Endometrial microvascular endothelial cells (primary cell): ENCODE results near the gene PCED1B. TPM values are rescaled to one million over a fixed set of nuclear protein-coding genes. Genes with fewer than 3 reads are reported as not detected.

Experiments used
- in situ Hi-C: cut with HindIII; loops from 2 replicates; pipeline ENCODE4 v1.10.0; 2017; ENCODE audit warnings: low sequenced_read_pairs, low pct_unique_long_range_greater_than_20kb; ENCODE audit errors: inconsistent ontology term
- total RNA-seq: library from RNA; depleted of rRNA; stranded (reverse); fragments of >200 nt; gene quantifications from one replicate; pipeline ENCODE4 v1.2.3, GENCODE V29; 2015; ENCODE audit errors: inconsistent ontology term

Gene PCED1B
- total RNA-seq, 1 donor from 2014 or later: not detected

DNA sequence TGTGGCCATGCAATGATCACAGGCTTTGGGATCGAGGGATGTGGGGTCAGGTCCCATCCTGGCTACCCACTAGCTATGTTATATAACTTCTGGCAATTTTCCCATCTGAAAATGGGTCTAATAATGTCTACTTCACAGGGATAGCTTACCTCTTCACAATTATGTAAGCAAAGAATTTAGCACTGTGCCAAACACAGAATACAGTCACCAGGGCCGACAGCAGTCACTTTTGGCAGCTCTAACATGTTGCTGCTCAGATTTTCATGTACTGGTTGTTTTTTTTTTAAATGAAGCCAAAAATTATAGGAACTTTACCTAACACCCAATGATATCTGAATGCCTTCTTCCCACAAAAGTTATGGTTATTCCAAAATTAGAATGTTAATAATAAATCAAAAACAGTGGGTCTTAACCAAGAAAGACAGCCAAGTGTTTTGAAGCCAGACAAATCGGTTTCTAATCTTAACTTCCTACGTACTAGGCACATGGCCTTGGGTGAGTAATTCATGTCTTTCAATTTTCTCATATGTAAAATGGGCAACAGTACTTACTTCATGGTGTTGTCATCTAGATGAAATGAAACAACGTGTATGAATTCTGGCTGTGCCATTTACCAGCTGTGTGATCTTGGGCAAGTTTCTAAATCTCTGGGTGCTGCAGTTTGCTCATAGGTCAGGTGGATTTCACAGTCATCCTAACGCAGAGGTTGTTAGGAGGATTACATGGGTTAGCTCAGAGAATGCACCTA is 13.0 kb upstream of the PCED1B start:
- in situ Hi-C loops: no loop called here

DNA sequence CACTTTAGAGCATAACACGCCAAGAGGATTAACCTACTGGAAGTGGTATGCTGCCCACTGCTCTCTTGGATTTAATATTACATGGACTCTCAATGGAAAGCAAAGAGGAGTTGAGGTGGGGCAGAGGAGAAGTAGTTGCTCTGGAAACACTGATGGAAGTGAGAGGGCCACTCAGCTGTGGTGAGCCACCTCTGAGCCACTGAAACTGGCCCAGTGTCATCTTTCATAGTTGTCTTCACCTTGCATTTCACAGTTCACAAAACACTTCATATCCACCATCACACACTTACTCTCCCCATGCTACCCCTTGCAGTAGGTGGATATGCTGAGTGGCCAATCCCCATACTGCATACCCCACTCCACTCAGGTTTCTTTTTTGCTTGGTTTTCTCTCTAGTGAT is 12.2 kb upstream of the PCED1B start:
- in situ Hi-C loops: no loop called here

- in situ Hi-C loops: no loop called here
Observed at GRCh38 chr12:47067771-47068431, 11.5 kb upstream of the PCED1B start.

GRCh38 chr12:47068539-47068938 is 10.9 kb upstream of the PCED1B start:
- in situ Hi-C loops: no loop called here

- in situ Hi-C loops: no loop called here
Observed at GRCh38 chr12:47070310-47070709, 9.1 kb upstream of the PCED1B start.

DNA sequence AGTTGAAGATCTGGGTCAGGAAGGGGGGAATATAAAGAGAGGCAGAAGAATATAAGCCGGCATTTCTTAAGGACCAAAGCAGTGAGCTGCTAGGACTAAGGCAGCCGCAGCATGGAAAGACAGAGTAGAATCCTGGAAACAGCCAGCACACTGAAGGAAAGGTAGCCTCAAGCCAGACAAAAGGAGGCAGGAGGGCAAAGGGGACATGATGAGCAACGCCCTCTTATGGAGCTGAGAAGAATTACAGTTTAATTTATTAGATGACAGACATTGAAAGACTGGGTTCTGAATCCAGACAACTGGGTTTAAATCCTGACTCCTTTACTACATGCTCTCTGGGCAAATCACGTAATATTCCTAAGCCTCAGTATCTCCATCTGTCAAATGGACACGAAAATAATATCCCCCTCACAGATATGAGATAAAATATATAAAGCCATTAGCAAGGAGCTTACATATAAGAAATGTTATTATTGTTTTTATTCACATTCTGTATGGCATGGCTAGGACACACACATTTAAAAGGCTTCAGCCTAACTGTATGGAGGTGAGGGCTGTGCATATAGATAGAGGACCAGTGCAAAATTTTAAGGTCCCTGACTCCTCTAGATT is 8.1 kb upstream of the PCED1B start:
- in situ Hi-C loops: no loop called here

DNA sequence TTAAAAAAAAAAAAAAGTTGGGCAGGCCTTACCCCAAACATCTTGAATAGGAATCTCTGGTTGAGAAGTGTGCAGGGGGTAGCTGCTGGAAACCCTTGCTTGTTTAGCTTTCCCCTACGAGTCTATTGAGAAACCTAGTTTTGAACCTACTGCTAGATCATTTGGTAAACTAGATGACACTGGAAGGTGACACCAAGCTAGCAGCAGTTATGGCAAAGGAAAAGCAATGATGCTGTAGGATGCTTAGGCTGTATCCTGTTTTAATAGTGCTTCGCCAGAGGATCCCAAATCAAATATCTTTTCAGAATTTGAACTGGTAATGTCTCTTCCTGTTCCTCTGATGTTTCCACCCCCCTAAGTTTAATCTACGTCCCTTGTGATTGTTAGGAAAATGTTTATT is 5.5 kb upstream of the PCED1B start:
- in situ Hi-C loops: no loop called here

DNA sequence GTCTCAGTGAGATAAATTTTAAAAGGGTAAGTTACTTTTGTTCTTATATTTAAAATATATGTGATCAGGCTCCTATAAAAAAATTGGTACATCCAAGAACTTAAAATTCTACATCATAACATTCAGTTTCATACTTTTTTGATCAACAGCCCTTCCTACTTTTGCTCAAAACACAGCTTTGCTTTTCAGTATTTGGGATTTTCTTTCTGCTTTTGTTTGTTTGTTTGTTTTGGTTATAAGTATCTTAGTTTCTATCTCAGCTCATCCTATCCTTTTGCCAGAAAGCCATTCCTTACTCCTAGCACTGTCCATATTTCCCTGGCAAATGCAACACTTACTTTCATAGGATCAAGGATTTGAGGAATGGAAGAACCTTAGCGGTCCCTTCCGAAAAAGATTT is 4.7 kb upstream of the PCED1B start:
- in situ Hi-C loops: no loop called here

- in situ Hi-C loops: no loop called here
Observed at GRCh38 chr12:47075192-47076084, 4.0 kb upstream of the PCED1B start.

GRCh38 chr12:47077206-47078085 is 2.0 kb upstream of the PCED1B start:
- in situ Hi-C loops: no loop called here

GRCh38 chr12:47078086-47078395 is 1.4 kb upstream of the PCED1B start:
- in situ Hi-C loops: no loop called here

DNA sequence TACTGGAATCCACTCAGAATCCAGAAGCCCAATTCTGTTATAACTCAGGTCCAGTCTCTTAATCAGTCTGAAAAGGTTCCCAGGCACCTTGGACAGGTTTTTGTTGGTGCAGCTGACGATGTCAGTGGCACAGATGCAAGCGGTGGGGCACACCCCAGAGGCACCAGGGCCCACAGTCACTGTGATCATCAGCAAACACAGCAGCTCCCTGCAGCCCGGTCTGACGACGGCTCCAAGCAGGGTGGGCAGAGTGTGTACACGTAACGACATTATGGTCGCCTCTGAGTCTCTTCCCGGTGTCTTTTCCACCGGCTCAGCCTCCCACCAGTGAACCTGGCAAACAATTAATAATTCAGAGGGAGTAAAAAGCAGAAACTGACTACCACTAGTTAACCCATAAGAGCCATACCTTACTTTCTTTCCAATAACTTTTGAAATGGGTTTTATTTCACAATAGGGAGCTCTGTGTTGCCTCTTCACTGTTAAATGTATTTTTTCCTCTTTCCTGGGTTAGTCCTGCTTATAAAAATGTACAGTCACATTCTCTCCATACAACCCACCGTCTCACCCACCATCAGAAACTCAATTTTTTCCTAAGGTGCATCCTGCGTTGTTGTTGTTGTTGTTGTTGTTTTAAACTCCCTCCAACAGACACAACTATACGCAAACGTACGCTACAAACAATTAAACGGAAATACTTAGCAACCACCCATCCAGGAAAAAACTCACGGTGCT is 521 bp upstream of the PCED1B start:
- in situ Hi-C loops: no loop called here

DNA sequence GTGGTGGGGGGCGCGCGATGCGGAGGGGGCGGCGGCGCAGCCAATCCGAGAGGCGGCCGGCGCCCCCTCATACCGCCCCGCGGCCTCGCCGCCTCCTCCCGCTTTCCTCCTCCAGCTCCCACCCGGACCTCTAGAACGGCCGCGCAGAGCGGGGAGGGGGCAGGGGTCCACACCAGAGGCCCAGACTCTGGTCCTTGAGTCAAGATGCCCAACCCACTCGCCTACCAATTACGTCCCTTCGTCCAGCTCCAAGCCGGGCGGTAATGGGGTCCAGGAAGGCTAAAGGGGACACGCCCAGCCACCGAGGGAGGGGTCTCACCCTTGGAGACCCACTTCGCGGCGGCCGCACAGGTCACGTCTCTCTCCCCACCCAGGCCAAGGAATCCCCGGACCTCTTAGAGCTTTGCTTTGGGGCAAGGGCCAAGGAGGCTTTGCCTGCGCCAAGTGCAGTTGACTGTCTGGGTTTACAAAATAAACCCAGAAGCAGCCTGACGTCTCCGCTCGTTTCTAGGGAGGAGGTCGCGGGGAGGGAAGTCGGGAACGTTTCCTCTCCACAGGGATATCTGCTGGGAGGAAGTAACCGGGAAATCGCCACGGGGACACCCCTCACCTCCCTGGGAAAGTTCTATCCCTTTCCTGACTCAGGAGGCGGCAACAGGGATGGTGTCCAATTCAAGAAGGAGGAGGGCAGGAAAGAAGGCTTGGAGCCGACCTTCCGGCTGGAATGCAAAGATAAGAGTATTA is 732 bp downstream of the PCED1B start:
- in situ Hi-C loops: no loop called here

- in situ Hi-C loops: no loop called here
Observed at GRCh38 chr12:47080725-47081502, 1.5 kb downstream of the PCED1B start.

GRCh38 chr12:47082283-47082682 is 2.9 kb downstream of the PCED1B start:
- in situ Hi-C loops: no loop called here

GRCh38 chr12:47082796-47083621 is 3.6 kb downstream of the PCED1B start:
- in situ Hi-C loops: no loop called here
